Articular chondrocyte of knee joint (primary cell): ENCODE measurements around the gene SORL1. TPM values are rescaled to one million over a fixed set of nuclear protein-coding genes. Genes with fewer than 3 reads are reported as not detected.

Experiments used
- total RNA-seq: library from RNA; depleted of rRNA; stranded (reverse); fragments of >200 nt; gene quantifications from 2 replicates; pipeline ENCODE4 v1.2.3, GENCODE V29; 2012

Gene SORL1
- total RNA-seq = 0.78 and 0.97 TPM in 2 replicates

DNA sequence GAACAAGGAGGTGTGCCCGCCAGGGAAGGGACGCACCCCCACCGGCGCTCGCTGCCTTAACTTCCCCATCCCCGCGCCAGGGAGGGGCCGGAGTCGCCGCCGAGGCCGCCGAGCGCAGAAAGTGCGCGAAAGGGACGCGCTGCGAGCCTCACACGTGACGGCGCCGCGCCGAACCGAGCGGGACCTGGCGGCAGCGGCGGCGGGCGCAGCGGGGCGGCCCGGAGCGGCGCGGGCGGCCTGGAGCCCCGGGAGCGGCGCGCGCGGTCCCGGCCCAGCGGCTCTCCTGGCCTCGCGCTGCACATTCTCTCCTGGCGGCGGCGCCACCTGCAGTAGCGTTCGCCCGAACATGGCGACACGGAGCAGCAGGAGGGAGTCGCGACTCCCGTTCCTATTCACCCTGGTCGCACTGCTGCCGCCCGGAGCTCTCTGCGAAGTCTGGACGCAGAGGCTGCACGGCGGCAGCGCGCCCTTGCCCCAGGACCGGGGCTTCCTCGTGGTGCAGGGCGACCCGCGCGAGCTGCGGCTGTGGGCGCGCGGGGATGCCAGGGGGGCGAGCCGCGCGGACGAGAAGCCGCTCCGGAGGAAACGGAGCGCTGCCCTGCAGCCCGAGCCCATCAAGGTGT is at the start of gene SORL1:
TSS of gene SORL1 (plus strand) at position 329 of the 623 bp plus-strand sequence. CDS start at position 347, 18 bp downstream.

GRCh38 chr11:121452609-121453150 is 566 bp downstream of the SORL1 start, which contains the start of gene SORL1-AS1:
Gene SORL1-AS1, minus strand, starts transcription at chr11:121452967.

Other genes with a start within 250 kb of the SORL1 start
- gene SC5D, start 159.5 kb upstream of the SORL1 start, total RNA-seq = 48.5 and 56.7 TPM in 2 replicates